Measurements from ENCODE around the gene PAQR8. TPM values are rescaled to one million over a fixed set of nuclear protein-coding genes. Genes with fewer than 3 reads are reported as not detected.
A peak's percentile ranks its signal among the peaks of the same experiment; 100 is the strongest.

Gene PAQR8
- total RNA-seq, 2 experiments from 2014 or later = 5.5 to 6.2 TPM

GRCh38 chr6:52419809-52420667 lies 58.1 kb downstream of the PAQR8 start, which contains the start of gene EFHC1:
Gene EFHC1 (plus strand): TSS chr6:52420342. CDS start chr6:52420411, 69 bp downstream.
- H3K4me1 ChIP-seq (ENCODE audit: insufficient read depth, low read length, poor library complexity, severe bottlenecking) = peaks cover 56% of the 10 kb centered on the region
- ChIA-PET POLR2A (interaction anchor here (0.9 to 9.4 kb wide), 8 partner anchors 77 to 246 kb away, joined by 3 to 129 read pairs (median 12); partner anchors contain the start of genes MCM3 and TRAM2), CTCF (ENCODE audit: unreplicated experiment) (interaction anchor here (0.7 to 2.0 kb wide), 4 partner anchors 76 to 243 kb away, joined by 3 to 13 read pairs (median 6); no protein-coding TSS in a partner anchor)
- no peaks in the 10 kb centered on the region for H3K9me2 ChIP-seq (ENCODE audit: insufficient read depth, low read length)
- H2AFZ ChIP-seq (ENCODE audit: low read length) = peak within 1 kb of the TSS; percentile 62; the same call in 1 of the 2 replicates
- intact Hi-C loops (cut with micrococcal nuclease; ENCODE audit: unreplicated experiment) = loop anchor here (1.0 to 5.0 kb wide), 3 partner anchors 76 to 577 kb away; partner anchors contain the start of gene GSTA4
- no peak for TF ChIP-seq CTCF (conservative IDR thresholded peaks at IDR 0.05; ENCODE audit: low read length)
- no peak for TF ChIP-seq EZH2phosphoT487 (IDR thresholded peaks at IDR 0.05; ENCODE audit: borderline replicate concordance, low read depth, low read length)
- no peaks in the 10 kb centered on the region for H3K9me3 ChIP-seq (ENCODE audit: low read length)
- no peaks in the 10 kb centered on the region for H4K20me1 ChIP-seq (ENCODE audit: insufficient read depth, low read length)
- peak within 1 kb of the TSS; percentile 89 for H3K4me2 ChIP-seq (ENCODE audit: low read length)
- peaks cover 7% of the 10 kb centered on the region for H3K36me3 ChIP-seq (ENCODE audit: insufficient read depth, low read length)
- no TSS peak for BruUV-seq (replicated peaks)
- DNase-seq (ENCODE audit: low spot score) = peak; percentile 99
- H3K79me2 ChIP-seq (ENCODE audit: insufficient read depth, low read depth, low read length) = no peaks in the 10 kb centered on the region
- peak within 1 kb of the TSS; percentile 75 for H3K4me3 ChIP-seq (ENCODE audit: low read depth, low read length, poor library complexity, severe bottlenecking)
- H3K27ac ChIP-seq (ENCODE audit: low read depth, low read length, poor library complexity, severe bottlenecking) = peak within 1 kb of the TSS; percentile 60

DNA sequence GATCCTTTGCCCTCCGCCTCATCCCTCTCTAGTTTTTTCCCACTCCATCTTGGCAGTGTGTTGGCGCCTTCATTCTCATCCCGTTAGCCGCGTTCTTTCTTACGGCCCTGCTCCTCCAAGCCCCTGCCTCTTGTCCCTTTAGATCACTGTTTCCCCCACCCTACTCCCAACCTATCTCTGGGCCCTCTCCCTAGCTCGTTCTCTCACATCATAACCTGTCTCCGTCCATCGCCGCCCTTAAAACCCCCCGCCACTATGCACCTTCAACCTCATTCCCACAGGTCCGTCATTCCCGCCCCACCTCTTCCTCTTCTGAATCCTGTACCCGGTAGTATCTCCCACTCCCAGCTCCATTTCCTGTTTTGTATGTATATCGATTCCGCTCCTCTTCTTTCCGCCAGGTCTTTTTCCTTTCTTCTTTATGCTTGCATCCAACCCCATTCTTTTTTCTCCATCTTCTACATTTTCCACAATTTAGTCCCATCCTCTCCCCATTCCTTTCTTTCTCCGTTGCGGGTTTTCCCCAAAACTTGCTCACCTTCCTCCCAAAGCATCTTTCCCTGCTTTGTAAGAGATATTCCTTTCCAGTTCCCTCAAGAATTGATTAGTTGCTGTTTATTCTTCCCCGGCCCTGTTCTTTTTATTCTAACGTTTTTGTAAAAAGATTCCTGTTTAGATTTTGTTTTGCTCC lies 58.9 kb downstream of the PAQR8 start:
- TSS peak; percentile 79 for BruUV-seq (replicated peaks)
- ChIA-PET POLR2A (interaction anchor here (0.6 to 9.4 kb wide), 15 partner anchors 10 to 248 kb away, joined by 3 to 129 read pairs (median 6); no protein-coding TSS in a partner anchor), CTCF (ENCODE audit: unreplicated experiment) (interaction anchor here (1.0 to 2.0 kb wide), 2 partner anchors 73 to 78 kb away, joined by 3 to 9 read pairs; no protein-coding TSS in a partner anchor)
- peaks cover 50% of the 10 kb centered on the region for H3K4me1 ChIP-seq (ENCODE audit: insufficient read depth, low read length, poor library complexity, severe bottlenecking)
- H3K79me2 ChIP-seq (ENCODE audit: insufficient read depth, low read depth, low read length) = no peaks in the 10 kb centered on the region
- H2AFZ ChIP-seq (ENCODE audit: low read length) = peak overlapping the region; percentile 44; the same call in 1 of the 2 replicates
- peaks cover 7% of the 10 kb centered on the region for H3K36me3 ChIP-seq (ENCODE audit: insufficient read depth, low read length)
- H3K4me3 ChIP-seq (ENCODE audit: low read depth, low read length, poor library complexity, severe bottlenecking) = peak overlapping the region; percentile 75
- TF ChIP-seq EZH2phosphoT487 (IDR thresholded peaks at IDR 0.05; ENCODE audit: borderline replicate concordance, low read depth, low read length) (no peak), CTCF (conservative IDR thresholded peaks at IDR 0.05; ENCODE audit: low read length) (no peak)
- H3K4me2 ChIP-seq (ENCODE audit: low read length) = peak overlapping the region; percentile 89
- no peak overlapping the region for H3K27ac ChIP-seq (ENCODE audit: low read depth, low read length, poor library complexity, severe bottlenecking)
- no peaks in the 10 kb centered on the region for H3K9me2 ChIP-seq (ENCODE audit: insufficient read depth, low read length)
- DNase-seq (ENCODE audit: low spot score) = no peak
- intact Hi-C loops (cut with micrococcal nuclease; ENCODE audit: unreplicated experiment) = loop anchor here (1.0 kb wide), 1 partner anchor 174 kb away; no protein-coding TSS in a partner anchor
- no peaks in the 10 kb centered on the region for H3K9me3 ChIP-seq (ENCODE audit: low read length)
- H4K20me1 ChIP-seq (ENCODE audit: insufficient read depth, low read length) = no peaks in the 10 kb centered on the region
